ENCODE data around the gene XCL2.
"Not testable (repeated sequence)": the region's sequence is repeated elsewhere in the genome, so short reads cannot be mapped to it uniquely, and the experiment has no call there.

Gene XCL2, protein sequence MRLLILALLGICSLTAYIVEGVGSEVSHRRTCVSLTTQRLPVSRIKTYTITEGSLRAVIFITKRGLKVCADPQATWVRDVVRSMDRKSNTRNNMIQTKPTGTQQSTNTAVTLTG

DNA sequence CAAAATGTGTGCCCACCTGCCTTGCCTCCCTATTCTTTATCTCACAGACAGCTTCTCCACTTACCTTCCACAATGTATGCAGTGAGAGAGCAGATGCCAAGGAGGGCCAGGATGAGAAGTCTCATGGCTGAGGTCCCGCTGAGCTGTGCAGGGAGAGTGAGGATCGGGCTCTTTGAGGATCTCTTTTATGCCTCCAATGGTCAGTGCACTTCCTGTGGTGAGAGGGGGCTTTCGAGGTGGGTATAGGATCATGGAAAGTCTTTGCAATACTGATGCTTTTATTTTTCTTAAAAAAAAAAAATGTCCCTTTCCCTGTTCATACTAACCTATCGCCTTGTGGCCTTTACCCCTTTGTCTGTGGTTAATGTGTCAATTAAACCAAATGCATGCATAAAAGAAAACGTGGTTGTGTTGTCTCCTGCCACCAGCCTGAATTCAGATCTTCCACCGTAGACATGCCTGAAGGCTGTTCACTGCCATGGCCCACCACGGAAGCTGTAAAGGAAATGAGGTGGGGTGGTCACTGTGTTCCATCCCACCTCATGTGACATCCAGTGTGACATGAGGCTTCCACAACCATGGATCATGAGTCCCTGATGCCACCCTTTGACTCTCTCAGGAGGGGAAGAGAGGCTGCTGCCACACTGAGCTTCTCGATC is at the start of gene XCL2:
Gene XCL2 (minus strand): TSS at position 158 of the 659 bp plus-strand sequence. CDS start 33 bp downstream, at position 125.
- H3K4me3 ChIP-seq (ENCODE audit: low read depth, low read length) = not testable (repeated sequence)

DNA sequence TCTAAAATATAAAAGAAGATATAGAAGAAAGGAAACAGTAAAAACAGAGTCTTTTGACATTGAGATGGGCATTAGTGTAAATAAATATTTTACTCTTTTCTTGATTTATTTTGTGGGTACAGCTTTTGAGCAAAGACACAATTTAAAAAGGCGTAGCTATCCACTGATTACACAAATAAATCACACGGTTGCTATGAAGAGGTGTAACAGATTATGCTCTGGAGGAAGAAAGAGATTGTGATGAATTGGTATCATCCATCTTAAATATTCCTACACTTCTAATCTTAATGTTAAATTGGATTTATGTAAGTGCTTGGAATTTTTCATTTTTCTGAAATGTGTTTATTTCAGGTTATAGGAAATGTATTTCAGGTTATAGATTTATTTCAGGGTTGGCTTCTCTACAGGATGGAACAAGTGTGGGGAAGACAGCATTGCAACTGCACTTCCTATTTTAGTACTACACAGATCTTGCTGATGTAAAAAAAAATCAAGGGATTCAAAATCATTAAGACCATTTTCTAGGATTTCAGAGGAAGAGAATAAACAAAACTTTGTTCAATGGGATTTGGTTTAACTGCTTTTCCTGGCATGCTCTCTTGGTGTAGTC is 47.9 kb upstream of the XCL2 start:
- H3K4me3 ChIP-seq (ENCODE audit: low read depth, low read length) = no peak overlapping the region

DNA sequence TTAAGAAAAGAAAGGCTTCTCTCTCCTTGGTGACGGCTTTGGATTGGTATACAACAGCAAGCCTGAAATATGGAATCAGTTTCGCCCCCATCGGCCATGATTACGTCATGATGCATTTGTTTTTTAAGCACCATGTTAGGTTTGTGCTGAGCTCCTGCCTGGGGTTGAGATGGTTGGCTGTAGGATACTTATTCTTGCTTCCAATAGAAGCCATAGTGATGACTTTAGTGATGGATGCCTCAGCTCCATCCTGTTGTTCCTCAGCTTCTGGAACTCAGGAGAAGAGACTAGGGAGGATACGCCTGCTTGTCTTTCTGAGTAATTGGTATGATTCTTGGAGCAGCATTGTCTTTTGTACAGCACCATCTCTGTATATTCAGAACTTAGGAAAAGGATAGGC is 47.3 kb upstream of the XCL2 start:
- H3K4me3 ChIP-seq (ENCODE audit: low read depth, low read length) = no peak overlapping the region

DNA sequence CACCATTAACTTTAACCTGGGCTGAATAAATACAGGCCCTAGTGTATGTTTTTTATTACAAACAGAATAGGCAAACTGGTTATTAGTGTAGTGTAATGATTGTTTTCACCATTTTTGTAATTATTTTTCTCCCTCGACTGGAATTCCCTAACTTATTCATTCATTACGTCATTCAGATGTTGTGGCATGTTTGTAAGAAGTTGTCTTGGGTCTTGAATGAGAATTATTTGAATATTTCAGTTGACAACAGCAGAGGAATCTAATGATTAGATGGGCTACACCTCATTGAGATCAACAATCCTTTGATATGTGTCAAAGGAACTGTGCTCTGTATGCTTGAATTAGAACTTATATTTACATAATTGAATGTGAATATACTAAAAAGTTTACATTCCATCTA is 45.4 kb upstream of the XCL2 start:
- no peak overlapping the region for H3K4me3 ChIP-seq (ENCODE audit: low read depth, low read length)

DNA sequence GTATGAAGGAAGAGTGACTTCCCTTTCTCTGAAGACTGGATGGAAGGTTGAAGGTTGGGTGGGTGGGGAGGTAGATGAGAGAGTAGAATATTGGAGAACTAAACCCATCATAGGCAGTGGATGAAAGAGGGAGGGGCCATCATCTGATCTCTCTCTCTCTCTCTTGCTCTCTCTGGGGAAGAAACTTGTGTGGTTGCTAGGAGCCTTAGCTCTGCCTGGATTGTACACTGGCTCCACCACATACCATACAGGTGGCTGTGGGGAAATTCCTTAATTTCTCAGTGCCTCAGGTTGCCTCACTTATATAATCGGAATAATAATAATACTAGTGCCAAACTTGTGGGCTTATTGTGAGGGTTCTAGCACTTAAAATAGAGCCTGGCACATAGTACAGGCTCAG is 42.1 kb upstream of the XCL2 start:
- no peak overlapping the region for H3K4me3 ChIP-seq (ENCODE audit: low read depth, low read length)

DNA sequence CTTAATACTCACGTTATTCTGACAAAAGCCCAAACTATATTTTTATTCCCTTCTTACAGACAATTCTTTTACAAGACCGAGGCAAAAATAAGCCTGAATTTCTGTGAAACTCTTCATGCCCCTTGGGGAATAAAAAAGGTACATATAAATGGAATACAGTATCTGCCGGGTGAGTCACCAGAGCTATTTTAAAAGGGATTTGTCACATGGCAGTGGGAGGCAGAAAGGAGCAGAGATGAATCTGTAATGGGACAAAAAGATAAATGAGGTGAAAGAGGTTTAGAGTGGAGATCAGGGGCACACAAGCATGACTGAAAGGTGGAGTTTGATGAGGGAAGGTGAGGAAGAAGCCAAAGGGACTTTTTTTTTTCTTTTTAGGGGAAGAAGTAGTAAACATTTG is 41.4 kb upstream of the XCL2 start:
- no peak overlapping the region for H3K4me3 ChIP-seq (ENCODE audit: low read depth, low read length)

DNA sequence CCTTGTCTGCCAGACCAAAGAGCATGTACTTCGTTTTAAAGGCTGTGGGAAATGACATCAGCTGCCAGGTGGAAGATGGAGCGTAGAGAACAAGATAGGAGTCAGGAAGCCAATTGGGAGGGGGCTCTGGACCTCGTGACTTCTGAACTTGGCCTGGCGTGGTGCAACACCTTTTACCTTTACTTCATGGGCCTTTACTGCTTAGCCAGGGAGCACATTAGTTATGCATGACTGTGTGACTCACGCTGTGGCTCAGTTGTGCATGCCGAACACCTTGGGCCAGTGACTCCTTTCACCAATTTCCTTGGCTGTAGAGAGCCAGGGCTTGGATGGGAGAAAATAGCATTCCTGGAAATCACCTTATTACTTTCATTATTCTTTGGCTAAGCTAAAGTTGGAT is 39.8 kb upstream of the XCL2 start:
- H3K4me3 ChIP-seq (ENCODE audit: low read depth, low read length) = no peak overlapping the region

DNA sequence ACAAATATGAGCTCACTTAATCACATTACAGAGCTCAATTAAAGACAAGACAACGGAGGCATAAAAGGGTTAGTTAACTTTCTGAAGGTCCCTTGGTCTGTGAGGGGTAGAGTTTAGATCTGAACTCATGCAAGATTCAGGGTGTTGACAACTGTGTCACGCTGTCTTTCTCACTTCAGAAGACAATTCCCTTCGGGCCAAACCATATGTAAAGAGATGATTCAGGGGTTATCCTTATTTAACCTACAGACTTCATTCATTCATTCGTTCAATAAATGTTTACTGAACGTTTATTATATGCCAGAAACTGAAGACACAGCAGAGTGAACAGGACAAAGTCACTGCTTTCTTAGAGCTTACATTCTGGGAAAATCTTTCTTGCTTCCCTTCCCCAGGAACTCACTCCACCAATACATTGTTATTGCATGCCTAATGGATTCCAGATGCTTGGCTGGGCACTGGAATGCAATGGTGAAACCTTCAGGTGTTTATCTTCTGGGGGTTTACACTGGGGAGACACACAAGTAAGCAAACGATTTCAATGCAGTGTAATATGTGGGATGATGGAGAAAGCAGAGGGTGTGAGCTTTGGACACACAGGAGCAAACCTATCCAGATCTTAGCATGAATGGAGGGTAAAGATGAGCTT is 39.0 kb upstream of the XCL2 start:
- H3K4me3 ChIP-seq (ENCODE audit: low read depth, low read length) = no peak overlapping the region

DNA sequence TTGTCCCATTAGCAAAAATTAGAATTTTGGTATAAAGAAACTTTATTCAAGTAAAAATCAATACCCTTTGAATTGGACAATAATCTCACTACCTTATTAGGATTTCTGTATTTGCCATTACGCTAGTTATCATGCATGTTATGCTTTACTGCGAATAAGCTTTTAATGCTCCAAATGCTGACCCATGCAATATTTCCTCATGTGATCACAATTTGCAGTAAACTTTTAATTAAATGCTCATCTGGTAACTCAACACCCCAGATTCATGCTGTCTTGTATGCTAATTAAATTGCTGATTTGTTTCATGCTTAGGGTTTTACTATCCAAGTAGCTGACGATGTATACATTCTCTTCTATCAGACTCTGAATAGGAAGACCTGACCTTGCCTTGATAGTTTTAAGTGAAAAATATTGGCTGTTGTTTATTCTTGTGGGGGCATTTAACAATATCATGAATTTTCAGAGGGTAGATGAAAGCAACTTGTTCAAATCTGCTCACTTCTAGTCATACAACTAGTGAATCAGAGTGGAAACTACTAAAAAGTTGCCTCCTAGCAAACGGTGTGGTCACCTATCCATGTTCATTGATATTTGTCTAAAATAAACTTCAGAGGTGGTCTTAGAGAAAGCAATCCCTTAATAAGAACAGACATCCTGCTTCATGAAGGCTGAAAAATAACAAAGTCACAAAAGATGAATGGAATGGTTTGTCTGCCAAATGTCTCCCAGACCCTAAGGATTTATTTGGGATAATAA is 38.2 kb upstream of the XCL2 start:
- H3K4me3 ChIP-seq (ENCODE audit: low read depth, low read length) = no peak overlapping the region

DNA sequence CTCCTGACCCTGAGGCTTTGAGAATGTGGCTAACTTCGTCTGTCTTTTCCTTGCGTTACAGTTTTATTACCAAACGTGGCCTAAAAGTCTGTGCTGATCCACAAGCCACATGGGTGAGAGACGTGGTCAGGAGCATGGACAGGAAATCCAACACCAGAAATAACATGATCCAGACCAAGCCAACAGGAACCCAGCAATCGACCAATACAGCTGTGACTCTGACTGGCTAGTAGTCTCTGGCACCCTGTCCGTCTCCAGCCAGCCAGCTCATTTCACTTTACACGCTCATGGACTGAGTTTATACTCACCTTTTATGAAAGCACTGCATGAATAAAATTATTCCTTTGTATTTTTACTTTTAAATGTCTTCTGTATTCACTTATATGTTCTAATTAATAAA is 37.2 kb upstream of the XCL2 start:
- H3K4me3 ChIP-seq (ENCODE audit: low read depth, low read length) = not testable (repeated sequence)

DNA sequence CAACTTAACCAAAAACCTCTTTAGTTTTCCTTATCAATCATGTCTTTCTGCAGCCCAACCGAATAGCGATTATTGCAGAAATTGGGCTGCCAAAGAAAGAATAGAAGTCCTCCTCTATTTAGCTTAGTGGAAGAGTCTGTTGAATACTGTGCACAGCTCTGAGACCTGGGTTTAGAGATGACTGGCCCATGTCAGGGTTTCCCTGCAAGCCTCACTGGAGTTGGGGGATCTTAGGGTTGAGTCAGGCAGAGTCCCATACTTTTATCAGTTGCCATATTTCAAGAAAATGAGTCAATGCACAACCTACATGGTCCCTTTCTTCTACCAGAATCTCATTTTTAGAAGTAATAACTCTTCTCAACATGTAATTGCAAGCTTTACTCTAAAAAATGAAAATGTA is 36.5 kb upstream of the XCL2 start:
- H3K4me3 ChIP-seq (ENCODE audit: low read depth, low read length) = not testable (repeated sequence)

DNA sequence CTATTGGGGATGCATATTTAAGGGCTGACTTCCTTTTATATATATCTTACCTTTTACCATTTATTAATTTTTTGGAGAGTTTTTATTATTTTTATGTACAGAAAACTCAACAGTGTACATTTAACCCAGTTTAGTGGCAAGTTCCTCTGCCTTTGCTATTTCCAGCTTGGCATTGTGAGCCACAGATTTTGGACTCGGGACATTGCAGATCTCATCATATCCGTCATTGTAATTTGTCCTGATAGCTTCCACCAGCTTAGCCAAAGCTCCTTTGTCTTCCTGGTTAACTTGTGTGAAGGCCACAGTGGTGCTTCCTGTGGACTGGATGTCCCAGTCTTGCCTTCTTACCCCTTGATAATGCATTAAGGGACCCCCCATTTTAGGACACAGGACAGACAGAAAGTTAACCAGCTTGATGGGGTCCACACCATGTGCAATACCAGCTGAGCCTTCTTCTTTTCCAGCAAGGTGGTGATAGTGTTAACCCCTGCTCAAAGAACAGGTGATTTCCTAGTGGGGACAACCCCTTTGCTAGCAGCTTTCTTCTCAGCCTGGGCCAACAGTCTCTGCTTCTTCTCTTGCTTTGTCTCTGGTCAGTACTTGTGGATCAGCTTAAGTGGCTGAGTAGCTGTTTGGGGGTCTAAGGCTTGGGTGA is 34.9 kb upstream of the XCL2 start:
- not testable (repeated sequence) for H3K4me3 ChIP-seq (ENCODE audit: low read depth, low read length)

DNA sequence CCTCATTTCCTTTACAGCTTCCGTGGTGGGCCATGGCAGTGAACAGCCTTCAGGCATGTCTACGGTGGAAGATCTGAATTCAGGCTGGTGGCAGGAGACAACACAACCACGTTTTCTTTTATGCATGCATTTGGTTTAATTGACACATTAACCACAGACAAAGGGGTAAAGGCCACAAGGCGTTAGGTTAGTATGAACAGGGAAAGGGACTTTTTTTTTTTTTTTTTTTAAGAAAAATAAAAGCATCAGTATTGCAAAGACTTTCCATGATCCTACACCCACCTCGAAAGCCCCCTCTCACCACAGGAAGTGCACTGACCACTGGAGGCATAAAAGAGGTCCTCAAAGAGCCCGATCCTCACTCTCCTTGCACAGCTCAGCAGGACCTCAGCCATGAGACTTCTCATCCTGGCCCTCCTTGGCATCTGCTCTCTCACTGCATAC is 32.5 kb upstream of the XCL2 start, which contains the start of gene XCL1:
Gene XCL1 (plus strand): TSS at position 361 of the 444 bp plus-strand sequence. CDS start 33 bp downstream, at position 394.
- not testable (repeated sequence) for H3K4me3 ChIP-seq (ENCODE audit: low read depth, low read length)

DNA sequence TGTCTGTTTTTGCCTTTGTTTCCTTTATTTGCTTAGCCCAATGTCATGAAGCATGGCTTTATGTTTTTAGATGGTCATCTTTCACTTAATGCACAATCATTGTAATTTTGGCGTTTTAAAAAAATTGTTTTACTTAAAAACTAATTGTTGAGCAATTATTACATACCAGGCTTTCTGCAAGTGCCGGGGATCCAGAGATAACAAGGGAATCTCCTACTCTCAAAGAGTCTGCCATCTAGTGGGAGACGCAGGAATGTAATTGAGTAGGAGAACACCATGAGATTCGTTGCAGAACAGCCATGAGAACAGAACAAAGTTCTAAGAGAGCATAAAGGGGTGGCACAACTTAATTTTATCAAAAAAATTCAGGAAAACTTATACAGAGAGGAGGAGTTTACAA is 30.4 kb upstream of the XCL2 start:
- H3K4me3 ChIP-seq (ENCODE audit: low read depth, low read length) = not testable (repeated sequence)

DNA sequence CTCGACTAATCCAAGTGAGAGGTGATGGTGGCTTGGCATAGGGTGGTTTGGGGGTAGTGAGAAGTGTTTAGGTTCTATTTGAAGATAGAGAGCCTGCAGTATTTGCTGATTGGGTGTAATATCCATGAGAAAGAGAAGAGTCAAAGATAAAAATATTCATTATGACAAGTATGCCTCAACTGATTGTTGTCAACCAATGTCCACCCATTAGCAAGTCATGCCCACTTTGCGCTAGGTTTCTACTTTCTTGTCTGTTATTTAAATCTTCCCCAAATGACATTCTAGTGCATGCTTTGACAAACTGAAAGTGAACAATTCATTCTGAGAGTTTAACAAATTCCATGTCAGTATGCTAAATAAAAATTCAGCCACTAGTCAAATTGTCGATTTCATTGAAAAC is 28.8 kb upstream of the XCL2 start:
- H3K4me3 ChIP-seq (ENCODE audit: low read depth, low read length) = no peak overlapping the region

DNA sequence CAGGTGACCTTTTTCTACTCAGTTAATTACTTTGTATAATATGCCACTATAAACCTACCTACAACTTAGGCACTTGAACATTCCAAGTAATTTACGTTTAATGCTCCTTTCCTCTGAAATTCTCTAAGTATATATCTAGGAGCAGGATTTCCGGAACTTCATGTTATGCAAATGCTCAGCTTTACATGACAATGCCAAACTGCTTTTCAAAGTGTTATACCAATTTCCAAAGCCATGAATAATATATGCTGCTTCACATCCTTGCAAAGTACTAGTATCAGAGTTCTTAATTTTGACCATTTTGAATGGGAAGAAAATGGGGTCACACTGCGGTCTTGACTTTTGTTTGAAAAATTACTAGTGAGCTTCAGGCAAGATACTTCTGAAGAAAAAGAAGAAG is 26.9 kb upstream of the XCL2 start:
- no peak overlapping the region for H3K4me3 ChIP-seq (ENCODE audit: low read depth, low read length)

DNA sequence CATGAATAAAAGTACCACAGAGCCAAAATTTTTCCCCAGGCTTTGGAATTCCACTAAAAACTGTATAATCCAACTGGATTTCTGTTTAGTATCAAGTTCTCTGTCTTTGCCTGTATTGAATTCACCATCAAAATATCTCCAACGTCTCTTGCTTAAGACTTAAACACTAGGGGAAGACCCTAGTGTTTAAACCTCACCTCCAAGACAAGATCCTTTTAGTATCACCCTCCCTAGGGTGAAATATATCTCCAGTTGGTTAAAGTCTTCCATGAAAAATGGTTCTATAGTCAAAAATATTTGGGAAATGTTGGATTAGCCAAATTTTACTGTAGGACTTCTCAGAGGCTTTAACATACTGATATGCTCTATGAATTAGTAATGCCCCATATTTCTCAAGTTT is 24.5 kb upstream of the XCL2 start:
- H3K4me3 ChIP-seq (ENCODE audit: low read depth, low read length) = no peak overlapping the region

DNA sequence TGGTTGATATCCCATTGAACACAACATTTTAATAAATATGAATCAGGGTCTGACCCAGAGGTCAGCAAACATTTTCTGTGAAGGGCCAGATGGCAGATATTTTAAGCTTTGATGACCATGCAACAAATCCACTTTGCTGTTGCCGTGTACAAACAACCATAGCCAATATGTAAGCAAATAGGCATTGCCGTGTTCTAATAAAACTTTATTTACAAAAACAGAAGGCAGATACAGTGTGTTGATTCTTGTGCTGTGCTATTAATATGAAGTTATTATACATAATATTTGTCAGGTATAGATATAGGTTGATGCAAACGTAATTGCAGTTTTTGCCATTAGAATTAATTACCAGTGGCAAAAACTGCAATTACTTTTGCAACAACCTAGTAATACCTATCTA is 23.8 kb upstream of the XCL2 start:
- H3K4me3 ChIP-seq (ENCODE audit: low read depth, low read length) = no peak overlapping the region

DNA sequence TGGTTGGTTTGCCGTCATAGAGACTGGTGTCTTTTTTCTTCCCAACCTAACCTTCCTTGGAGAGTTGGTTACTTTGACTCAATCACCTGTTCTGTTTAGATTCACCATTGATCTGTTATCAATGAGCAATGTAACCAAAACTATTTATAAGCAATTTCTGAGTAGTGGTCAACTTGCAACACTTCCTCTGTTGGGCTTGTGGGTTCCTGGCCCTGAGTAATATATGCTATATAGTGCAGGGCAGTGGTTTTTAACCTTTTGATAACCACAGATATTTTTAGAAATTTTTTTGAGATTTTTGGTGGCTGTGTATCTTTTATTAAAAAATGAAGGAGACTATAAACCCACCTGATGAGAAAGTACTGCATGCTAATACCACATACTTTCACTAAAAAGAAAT is 23.2 kb upstream of the XCL2 start:
- H3K4me3 ChIP-seq (ENCODE audit: low read depth, low read length) = no peak overlapping the region

DNA sequence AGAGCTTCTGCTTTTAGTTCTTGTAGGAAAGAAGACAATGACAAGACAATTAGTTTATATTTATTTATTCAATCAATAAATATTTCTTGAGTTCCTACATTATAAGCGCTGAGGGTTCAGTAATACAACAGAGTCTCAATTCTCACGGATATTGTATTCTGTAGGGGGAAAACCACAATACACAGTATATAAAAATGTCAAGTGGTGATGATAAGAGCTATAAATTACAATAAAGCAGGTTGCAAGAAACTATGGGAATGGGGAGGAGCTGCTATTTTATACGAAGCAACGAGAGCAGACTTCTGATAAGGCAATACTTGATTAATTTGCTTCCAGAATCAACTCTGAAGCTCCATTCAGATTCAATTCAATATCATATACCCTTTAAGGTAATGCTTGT is 22.0 kb upstream of the XCL2 start:
- H3K4me3 ChIP-seq (ENCODE audit: low read depth, low read length) = no peak overlapping the region

DNA sequence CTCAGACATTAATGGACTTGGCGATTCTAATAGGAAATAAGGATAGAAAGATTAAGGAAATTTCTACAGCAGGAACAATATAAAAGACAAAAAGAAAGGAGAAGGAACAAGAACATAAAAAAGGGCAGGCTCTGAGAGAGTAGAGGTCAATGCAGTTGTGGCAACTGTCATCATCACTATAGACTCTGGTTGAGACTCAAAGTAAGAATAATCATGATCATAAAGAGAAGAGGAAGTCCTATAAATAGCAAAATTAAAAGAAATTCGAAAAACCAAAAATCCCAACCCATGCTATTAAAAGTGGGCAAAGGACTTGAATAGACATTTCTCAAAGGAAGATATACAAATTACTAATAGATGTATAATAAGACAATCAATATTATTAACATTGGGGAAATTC is 18.2 kb upstream of the XCL2 start:
- H3K4me3 ChIP-seq (ENCODE audit: low read depth, low read length) = no peak overlapping the region
